Thymus (tissue), 14 donors: Measurements from ENCODE around the gene AOX1. TPM values are rescaled to one million over a fixed set of nuclear protein-coding genes. Genes with fewer than 3 reads are reported as not detected.
"Not testable (repeated sequence)": the region's sequence is repeated elsewhere in the genome, so short reads cannot be mapped to it uniquely, and the experiment has no call there.

Source experiments
- DNase-seq, 9 donors: peaks; one replicate each; pipeline ENCODE4 v3.0.0-alpha.2; 2013; ENCODE audit warnings: low spot score in 9 of 9, low read depth in 6 of 9, missing footprints in 1 of 9
- H3K27ac ChIP-seq, 2 donors: one replicate each; pipeline ENCODE4 v1.5.1; 2013; ENCODE audit warnings: control low read depth in 1 of 2, low read depth in 1 of 2, low read length in 1 of 2, mild to moderate bottlenecking in 1 of 2, moderate library complexity in 1 of 2
- H3K27me3 ChIP-seq, 2 donors: one replicate each; pipeline ENCODE4 v1.5.1; 2013; ENCODE audit warnings: low read length in 1 of 2; ENCODE audit not compliant: control insufficient read depth in 2 of 2, insufficient read depth in 1 of 2
- H3K36me3 ChIP-seq, 2 donors: one replicate each; pipeline ENCODE4 v1.5.1; 2013; ENCODE audit warnings: low read length in 1 of 2, mild to moderate bottlenecking in 1 of 2, moderate library complexity in 1 of 2; ENCODE audit not compliant: control insufficient read depth in 2 of 2, insufficient read depth in 2 of 2
- H3K4me1 ChIP-seq, 2 donors: one replicate each; pipeline ENCODE4 v1.5.1; 2013; ENCODE audit warnings: low read length in 2 of 2; ENCODE audit not compliant: control insufficient read depth in 2 of 2, insufficient read depth in 2 of 2
- H3K4me3 ChIP-seq, 2 donors: one replicate each; pipeline ENCODE4 v1.5.1; 2013; ENCODE audit warnings: low read length in 2 of 2, control low read depth in 1 of 2, mild to moderate bottlenecking in 1 of 2
- H3K9me3 ChIP-seq, 2 donors: one replicate each; pipeline ENCODE4 v1.5.1; 2013; ENCODE audit warnings: low read length in 1 of 2, mild to moderate bottlenecking in 1 of 2; ENCODE audit not compliant: control insufficient read depth in 2 of 2, insufficient read depth in 1 of 2
- WGBS: extraction: QIAGEN DNeasy Blood & Tissue Kit; methylation state at CpG from one replicate; pipeline ENCODE4 v1.1.7; 2013; 5-methylcytosine and 5-hydroxymethylcytosine counted together
- long read RNA-seq, 10 donors: transcript quantifications; one replicate each; lab custom pipeline, GENCODE V29; 2026
- polyA plus RNA-seq: library from polyadenylated mRNA; stranded (reverse); fragments of 200-250 nt; gene quantifications from one replicate; pipeline ENCODE4 v1.2.3, GENCODE V29; 2013
- total RNA-seq: library from RNA; stranded (reverse); fragments of 120-200 nt; gene quantifications from one replicate; pipeline ENCODE4 v1.2.4, GENCODE V29; 2013
- donor health status: healthy.

AOX1 gene
- total RNA-seq (0.42 TPM), polyA plus RNA-seq (10.7 TPM)
- long read RNA-seq, donor 1, result 0 reads
- long read RNA-seq, donor 2, result 0 reads
- long read RNA-seq, donor 3, result 0 reads
- long read RNA-seq, donor 4, result 0 reads
- long read RNA-seq, donor 5, result 0 reads
- long read RNA-seq, donor 6, result 0 reads
- long read RNA-seq, donor 7, result 0 reads
- long read RNA-seq, donor 8, result 0 reads
- long read RNA-seq, donor 9, result 0 reads
- long read RNA-seq, donor 10, result 0 reads

DNA sequence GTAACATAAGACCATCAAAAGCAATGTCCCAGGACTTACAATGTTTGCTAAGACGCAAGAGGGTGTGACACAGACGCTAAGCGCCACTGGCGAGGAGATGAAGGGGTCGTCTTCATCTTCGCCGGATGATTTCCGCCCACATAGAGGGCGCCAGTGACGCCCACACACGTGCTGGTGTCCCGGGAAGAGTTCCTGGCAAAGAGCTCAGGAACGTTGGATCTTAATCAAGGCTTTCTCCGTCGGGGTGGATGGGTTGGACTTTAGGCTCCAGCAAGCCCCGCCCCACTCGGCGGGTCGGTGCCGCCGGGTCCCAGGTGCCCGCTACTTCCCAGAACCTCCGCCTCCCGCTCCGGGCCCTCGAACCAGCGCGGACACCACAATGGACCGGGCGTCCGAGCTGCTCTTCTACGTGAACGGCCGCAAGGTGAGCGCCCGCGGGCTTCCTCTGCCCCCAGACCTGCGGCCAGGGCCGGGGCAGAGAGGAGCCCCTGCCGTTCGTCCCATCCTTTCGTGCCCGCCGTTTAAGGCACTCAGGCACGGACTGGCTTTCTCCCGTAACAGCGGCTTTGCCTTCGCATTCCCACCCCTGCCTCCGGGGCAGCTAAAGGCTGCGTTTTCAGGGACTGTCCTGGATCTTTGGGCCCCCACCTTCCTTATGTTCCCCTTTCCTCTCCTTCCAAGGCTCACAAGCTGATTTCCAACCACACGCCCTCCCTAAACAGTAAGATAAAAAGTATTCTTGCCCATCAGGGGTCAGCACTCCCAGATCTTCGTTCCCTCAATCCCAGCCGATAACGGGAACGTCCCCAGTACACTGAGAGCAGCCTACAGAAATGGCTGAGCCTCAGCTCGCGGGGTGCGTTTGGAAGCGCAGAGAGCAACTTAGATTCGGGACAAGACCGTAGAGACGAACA, at the start of gene AOX1:
Gene AOX1 (plus strand): TSS at position 285 of the 914 bp plus-strand sequence. CDS start 95 bp downstream, at position 380.
- Histone ChIP-seq H3K9me3 (no peaks in the 10 kb centered on the region), H3K27me3 (peaks cover 0 to 12% of the 10 kb centered on the region in 2 donors), H3K27ac (no peak within 1 kb of the TSS), H3K36me3 (peaks cover 0 to 5% of the 10 kb centered on the region in 2 donors), H3K4me1 (peaks cover 3 to 11% of the 10 kb centered on the region in 2 donors), H3K4me3 (peak within 1 kb of the TSS; percentile 43 to 60)
- DNase-seq, result peak in 6 of 9 donors; percentile 20 to 68 (median 44)
- 9% methylated on average over 62 of the region's 62 CpGs for WGBS

DNA sequence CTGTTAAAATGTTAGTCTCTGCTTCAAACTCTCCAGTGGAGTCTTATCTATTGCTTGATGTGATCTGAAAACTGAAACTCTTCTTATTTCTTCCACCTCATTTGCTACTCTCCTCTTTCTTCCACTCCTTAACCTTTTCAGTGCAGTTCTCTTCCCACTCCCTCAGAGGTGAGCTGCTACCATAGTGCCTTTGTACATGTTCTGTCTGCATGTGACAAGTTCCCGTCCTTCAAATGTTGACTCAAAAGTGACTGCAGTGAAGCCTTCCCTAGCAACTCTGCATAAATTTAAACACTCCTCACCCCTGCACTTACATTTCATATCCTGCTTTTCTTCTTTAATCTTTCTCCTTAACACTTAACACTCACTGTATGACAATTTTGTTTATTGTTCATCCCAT, 47.7 kb upstream of the AOX1 start:
- Histone ChIP-seq H3K9me3 (no peaks in the 10 kb centered on the region), H3K4me1 (no peaks in the 10 kb centered on the region), H3K36me3 (peaks cover 25 to 66% of the 10 kb centered on the region in 2 donors), H3K27ac (no peak overlapping the region), H3K4me3 (no peak overlapping the region), H3K27me3 (no peaks in the 10 kb centered on the region)
- DNase-seq, result no peak
- 93% methylated on average over 1 of the region's 1 CpG for whole genome bisulfite sequencing

DNA sequence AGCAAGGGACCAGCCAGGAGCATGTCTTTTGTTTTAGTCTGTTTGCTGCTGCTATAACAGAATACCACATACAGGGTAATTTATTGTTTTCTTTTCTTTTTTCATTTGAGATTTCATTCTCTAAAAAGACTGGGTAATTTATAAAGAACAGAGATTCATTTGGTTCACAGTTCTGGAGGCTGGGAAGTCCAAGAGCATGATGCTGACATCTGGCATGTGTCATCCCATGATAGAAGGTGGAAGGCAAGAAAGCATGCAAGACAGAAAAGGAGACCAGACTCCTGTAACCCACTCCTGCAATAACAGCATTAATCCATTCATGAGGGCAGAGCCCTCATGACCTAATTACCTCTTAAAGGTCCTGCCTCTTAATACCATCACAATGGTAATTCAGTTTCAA, 45.0 kb upstream of the AOX1 start:
- no peak overlapping the region for H3K4me3 ChIP-seq
- DNase-seq, result no peak
- no peaks in the 10 kb centered on the region for H3K27me3 ChIP-seq
- no peak overlapping the region for H3K27ac ChIP-seq
- H3K9me3 ChIP-seq, result no peaks in the 10 kb centered on the region
- peaks cover 31 to 64% of the 10 kb centered on the region in 2 donors for H3K36me3 ChIP-seq
- H3K4me1 ChIP-seq, result no peaks in the 10 kb centered on the region

DNA sequence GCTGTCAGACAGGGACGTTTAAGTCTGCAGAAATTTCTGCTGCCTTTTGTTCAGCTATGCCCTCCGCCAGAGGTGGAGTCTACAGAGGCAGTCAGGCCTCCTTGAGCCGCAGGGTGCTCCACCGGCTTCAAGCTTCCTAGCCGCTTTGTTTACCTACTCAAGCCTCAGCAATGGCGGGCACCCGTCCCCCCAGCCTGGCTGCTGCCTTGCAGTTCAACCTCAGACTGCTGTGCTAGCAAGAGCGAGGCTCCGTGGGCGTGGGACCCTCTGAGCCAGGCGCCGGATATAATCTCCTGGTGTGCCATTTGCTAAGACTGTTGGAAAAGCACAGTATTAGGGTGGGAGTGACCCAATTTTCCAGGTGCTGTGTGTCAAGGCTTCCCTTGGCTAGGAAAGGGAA, 19.2 kb upstream of the AOX1 start:
- over 99% methylated on average over 12 of the region's 12 CpGs for WGBS

DNA sequence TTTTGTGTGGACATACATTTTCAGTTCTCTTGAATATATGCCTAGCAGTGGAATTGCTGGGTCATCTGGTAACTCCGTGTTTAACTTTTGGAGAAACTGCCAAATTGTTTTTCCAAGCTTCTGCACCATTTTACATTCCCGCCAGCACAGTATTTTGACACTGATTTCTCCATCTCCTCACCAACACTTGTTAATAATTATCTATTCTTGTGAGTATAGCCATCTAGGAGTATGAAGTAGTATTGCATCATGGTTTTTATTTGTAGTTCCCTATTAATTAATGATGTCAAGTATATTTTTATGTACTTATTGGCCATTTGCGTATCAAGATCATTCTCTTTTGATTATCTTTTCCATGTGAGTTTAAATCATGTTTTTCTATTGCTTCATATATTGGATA, 17.9 kb upstream of the AOX1 start:
- DNase-seq, result no peak
- no peaks in the 10 kb centered on the region for H3K27me3 ChIP-seq
- H3K27ac ChIP-seq, result no peak overlapping the region
- WGBS, result 96% methylated on average over 3 of the region's 3 CpGs
- no peak overlapping the region for H3K4me3 ChIP-seq
- no peaks in the 10 kb centered on the region for H3K4me1 ChIP-seq
- peaks cover 0 to 21% of the 10 kb centered on the region in 2 donors for H3K36me3 ChIP-seq
- H3K9me3 ChIP-seq, result peaks cover 0 to 6% of the 10 kb centered on the region in 2 donors

More for the DNA sequence above, 19.2 kb upstream of the AOX1 start:
- not testable (repeated sequence) for DNase-seq, H3K4me3 ChIP-seq, H3K27me3 ChIP-seq, H3K27ac ChIP-seq, H3K9me3 ChIP-seq, H3K4me1 ChIP-seq
- peaks cover 0 to 13% of the 10 kb centered on the region in 2 donors for H3K36me3 ChIP-seq

DNA sequence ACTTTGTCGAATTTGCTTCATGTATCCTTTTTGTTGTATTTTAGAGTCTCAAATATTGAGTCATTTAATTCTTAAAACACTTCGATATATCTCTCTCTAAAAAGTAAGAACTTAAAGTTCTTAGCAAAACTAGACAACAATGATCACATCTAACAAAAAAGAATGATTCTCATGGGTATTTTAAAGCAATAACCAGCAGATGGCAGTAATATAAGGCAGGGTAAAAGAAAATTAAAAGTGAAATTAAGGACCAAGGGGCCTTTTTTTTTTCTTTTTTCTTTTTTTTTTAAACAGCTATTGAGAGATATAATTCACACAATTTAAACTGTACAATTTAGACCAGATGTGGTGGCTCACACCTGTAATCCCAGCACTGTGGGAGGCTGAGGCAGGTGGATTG, 9.9 kb upstream of the AOX1 start:
- Histone ChIP-seq H3K4me3 (no peak overlapping the region), H3K27me3 (no peaks in the 10 kb centered on the region), H3K27ac (no peak overlapping the region), H3K36me3 (peaks cover 3 to 30% of the 10 kb centered on the region in 2 donors), H3K4me1 (no peaks in the 10 kb centered on the region), H3K9me3 (no peaks in the 10 kb centered on the region)
- WGBS, result 94% methylated on average over 2 of the region's 2 CpGs
- peak in 2 of 9 donors; percentile 7 to 54 for DNase-seq

DNA sequence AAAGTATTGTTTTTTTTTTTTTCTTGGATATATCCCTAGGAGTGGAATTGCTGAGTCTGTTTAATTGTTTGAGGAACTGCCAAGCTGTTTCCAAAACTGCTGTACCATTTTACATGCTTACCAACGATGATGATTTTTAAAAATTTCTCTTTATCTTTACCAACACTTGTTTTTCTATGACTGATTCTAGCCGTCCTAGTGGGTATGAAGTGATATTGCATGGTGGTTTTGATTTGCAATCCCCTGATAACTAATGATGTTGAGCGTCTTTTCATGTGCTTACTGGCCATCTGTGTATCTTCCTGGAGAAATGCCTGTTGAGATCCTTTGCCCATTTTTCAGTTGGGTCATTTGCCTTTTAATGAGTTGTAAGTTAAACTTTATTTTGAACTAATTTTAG, 8.8 kb upstream of the AOX1 start:
- H3K36me3 ChIP-seq, result peaks cover 3 to 22% of the 10 kb centered on the region in 2 donors
- no peak for DNase-seq
- WGBS, result 96% methylated on average over 3 of the region's 3 CpGs
- H3K4me1 ChIP-seq, result no peaks in the 10 kb centered on the region
- no peak overlapping the region for H3K27ac ChIP-seq
- no peak overlapping the region for H3K4me3 ChIP-seq
- no peaks in the 10 kb centered on the region for H3K27me3 ChIP-seq
- no peaks in the 10 kb centered on the region for H3K9me3 ChIP-seq

DNA sequence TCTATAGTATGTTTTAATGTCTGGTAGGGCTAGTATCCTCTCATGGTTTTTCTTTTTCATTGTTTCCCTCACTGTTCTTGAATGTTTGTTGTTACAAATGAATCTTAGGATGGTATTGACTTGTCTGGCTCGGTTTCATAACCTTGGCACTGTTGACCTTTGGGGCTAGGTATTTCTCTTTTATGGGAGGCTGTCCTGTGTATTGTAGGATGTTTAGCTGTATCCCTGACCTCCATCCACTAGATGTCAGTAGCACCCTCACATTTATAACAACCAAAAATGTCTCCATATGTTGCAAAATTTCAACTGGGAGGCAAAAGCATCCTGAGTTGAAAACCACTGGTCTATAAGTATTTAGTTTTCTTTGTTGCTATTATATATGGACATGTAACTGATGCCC, 7.0 kb upstream of the AOX1 start:
- no peaks in the 10 kb centered on the region for H3K27me3 ChIP-seq
- H3K4me3 ChIP-seq, result no peak overlapping the region
- H3K4me1 ChIP-seq, result no peaks in the 10 kb centered on the region
- H3K27ac ChIP-seq, result no peak overlapping the region
- no peaks in the 10 kb centered on the region for H3K9me3 ChIP-seq
- 47% methylated on average over 1 of the region's 1 CpG for WGBS
- H3K36me3 ChIP-seq, result peaks cover 3 to 11% of the 10 kb centered on the region in 2 donors
- peak in 6 of 9 donors; percentile 21 to 68 (median 40) for DNase-seq

DNA sequence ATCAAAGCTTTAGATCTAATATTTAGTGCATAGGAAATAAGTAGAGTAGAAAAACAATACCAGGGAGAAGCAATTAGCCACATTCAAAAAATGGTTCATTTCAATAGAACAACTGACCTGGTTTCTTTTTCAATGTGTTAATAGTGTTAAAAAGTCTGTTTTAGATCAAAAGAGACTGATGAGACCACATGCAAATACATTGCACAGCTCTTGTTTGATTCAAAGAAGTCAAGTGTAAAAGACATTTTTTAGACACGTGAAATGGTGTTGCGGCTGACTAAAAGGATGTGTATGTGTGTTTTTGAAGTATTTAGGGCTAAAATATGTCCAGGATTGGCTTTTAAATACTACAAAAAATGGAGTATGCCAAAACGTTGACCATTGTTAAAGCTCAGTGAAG, 1.2 kb upstream of the AOX1 start:
- WGBS, result 75% methylated on average over 3 of the region's 3 CpGs
- H3K27ac ChIP-seq, result no peak overlapping the region
- no peak overlapping the region for H3K4me3 ChIP-seq
- H3K36me3 ChIP-seq, result peaks cover 3 to 5% of the 10 kb centered on the region in 2 donors
- H3K27me3 ChIP-seq, result peaks cover 0 to 12% of the 10 kb centered on the region in 2 donors
- H3K9me3 ChIP-seq, result no peaks in the 10 kb centered on the region
- no peak for DNase-seq
- peaks cover 3 to 11% of the 10 kb centered on the region in 2 donors for H3K4me1 ChIP-seq
